Measurements from ENCODE around the gene ERGIC1. TPM values are rescaled to one million over a fixed set of nuclear protein-coding genes. Genes with fewer than 3 reads are reported as not detected.

ERGIC1 gene
- total and polyA plus RNA-seq, 2 of the 13 experiments (the other 11 are each of a cell fraction or from before 2014, with no cell fraction given), result 78.5 to 184 TPM

DNA sequence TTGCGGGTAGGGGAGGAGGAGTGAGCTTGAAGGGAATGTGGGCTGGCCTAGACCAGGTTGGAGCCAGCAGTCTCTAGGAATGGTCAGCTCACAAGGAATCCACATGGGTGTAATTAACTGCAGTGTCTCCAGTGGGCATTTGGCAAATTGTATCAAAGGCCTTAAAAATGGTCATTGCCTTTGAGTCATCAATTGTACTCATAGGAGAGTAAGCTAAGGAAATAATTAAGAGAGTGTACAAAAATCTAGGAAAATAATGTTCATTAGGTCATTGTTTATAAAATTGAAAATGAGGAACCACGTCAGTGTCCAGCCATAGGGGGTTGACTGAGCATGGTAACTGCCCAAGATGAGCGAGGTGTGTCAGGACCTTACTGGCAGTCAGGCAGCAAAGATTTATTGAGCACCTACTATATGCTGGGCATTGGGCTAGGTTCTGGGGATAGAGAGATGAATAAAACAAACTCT lies 95.4 kb downstream of the ERGIC1 start:
- intact Hi-C loops (cut with micrococcal nuclease; ENCODE audit: unreplicated experiment), result no loop called here
- Histone ChIP-seq H3K4me3 (replicated peaks in 1 of 3; ENCODE audit: insufficient read depth in 1 of 3, low read depth in 2 of 3, low read length in 3 of 3) (no peak overlapping the region), H3K27ac (ENCODE audit: extremely low read length, insufficient read depth, low read length) (no peak overlapping the region), H3K9me3 (ENCODE audit: low read length) (no peaks in the 10 kb centered on the region), H3K36me3 (replicated peaks in 1 of 2; ENCODE audit: control insufficient read depth in 1 of 2, insufficient read depth in 2 of 2, low read length in 2 of 2) (peaks cover 22 to 53% of the 10 kb centered on the region in 2 experiments), H3K4me2 (ENCODE audit: low read depth, low read length) (no peak overlapping the region), H4K20me1 (ENCODE audit: insufficient read depth, low read length) (no peaks in the 10 kb centered on the region), H3K4me1 (ENCODE audit: insufficient read depth, low read length) (no peaks in the 10 kb centered on the region), H3K27me3 (ENCODE audit: control insufficient read depth in 1 of 2, insufficient read depth in 2 of 2, low read length in 2 of 2) (no peaks in the 10 kb centered on the region), H3K9ac (ENCODE audit: insufficient read depth, low read depth, low read length) (no peak overlapping the region), H2AFZ (ENCODE audit: low read length) (no peak overlapping the region), H3K79me2 (ENCODE audit: insufficient read depth, low read length) (no peaks in the 10 kb centered on the region)
- ChIA-PET POLR2A (no interaction called here), CTCF (ENCODE audit: low intra/inter-chr PET ratio, low total read pairs) (no interaction called here)
- FAIRE-seq, result no peak
- ATAC-seq, result no peak
- DNase-seq (ENCODE audit: low spot score), result no peak
- TF ChIP-seq ZNF709 (CRISPR knock-in tag; IDR thresholded peaks at IDR 0.05), result no peak
- no peak for TF ChIP-seq ZNF17 (CRISPR knock-in tag; IDR thresholded peaks at IDR 0.05)
- TF ChIP-seq CHD4 (IDR thresholded peaks at IDR 0.05; ENCODE audit: borderline replicate concordance, low read length), result no peak
- TF ChIP-seq ZFP36L2 (CRISPR knock-in tag; IDR thresholded peaks at IDR 0.05), result no peak
- TF ChIP-seq ZNF335 (CRISPR knock-in tag; IDR thresholded peaks at IDR 0.05), result no peak
- no peak for TF ChIP-seq ZNF788 (CRISPR knock-in tag; IDR thresholded peaks at IDR 0.05; ENCODE audit: borderline replicate concordance)
- no peak for TF ChIP-seq ZNF569 (CRISPR knock-in tag; IDR thresholded peaks at IDR 0.05; ENCODE audit: borderline replicate concordance)
- TF ChIP-seq BRCA1 (CRISPR knock-in tag; IDR thresholded peaks at IDR 0.05), result no peak
- BruUV-seq (replicated peaks), result no TSS peak
- in situ Hi-C loops (cut with HindIII; ENCODE audit: extremely low pct_ligation_motif_present, low pct_unique_long_range_greater_than_20kb), result loop anchor here (10.0 kb wide), 1 partner anchor 455 kb away; no protein-coding TSS in a partner anchor
- WGBS (ENCODE audit: low lambda C conversion rate), result 97% methylated on average over 3 of the region's 3 CpGs

- Histone ChIP-seq H3K4me3 (replicated peaks in 1 of 3; ENCODE audit: insufficient read depth in 1 of 3, low read depth in 2 of 3, low read length in 3 of 3) (no peak overlapping the region), H3K4me1 (ENCODE audit: insufficient read depth, low read length) (no peaks in the 10 kb centered on the region), H3K27me3 (ENCODE audit: control insufficient read depth in 1 of 2, insufficient read depth in 2 of 2, low read length in 2 of 2) (no peaks in the 10 kb centered on the region), H4K20me1 (ENCODE audit: insufficient read depth, low read length) (no peaks in the 10 kb centered on the region), H3K9ac (ENCODE audit: insufficient read depth, low read depth, low read length) (no peak overlapping the region), H3K79me2 (ENCODE audit: insufficient read depth, low read length) (no peaks in the 10 kb centered on the region), H3K36me3 (replicated peaks in 1 of 2; ENCODE audit: control insufficient read depth in 1 of 2, insufficient read depth in 2 of 2, low read length in 2 of 2) (peaks cover 21 to 47% of the 10 kb centered on the region in 2 experiments), H3K27ac (ENCODE audit: extremely low read length, insufficient read depth, low read length) (no peak overlapping the region), H3K4me2 (ENCODE audit: low read depth, low read length) (no peak overlapping the region), H2AFZ (ENCODE audit: low read length) (no peak overlapping the region), H3K9me3 (ENCODE audit: low read length) (no peaks in the 10 kb centered on the region)
- POLR2A ChIA-PET, result no interaction called here
- CTCF ChIA-PET (ENCODE audit: low intra/inter-chr PET ratio, low total read pairs), result interaction anchor here (2.7 kb wide), 1 partner anchor 217 kb away, joined by 66 read pairs; no protein-coding TSS in a partner anchor
- ATAC-seq (no peak), FAIRE-seq (no peak), DNase-seq (ENCODE audit: low spot score) (no peak)
- 90% methylated on average over 9 of the region's 9 CpGs for WGBS (ENCODE audit: low lambda C conversion rate)
- intact Hi-C loops (cut with micrococcal nuclease; ENCODE audit: unreplicated experiment), result no loop called here
- in situ Hi-C loops (cut with HindIII; ENCODE audit: extremely low pct_ligation_motif_present, low pct_unique_long_range_greater_than_20kb), result no loop called here
- BruUV-seq (replicated peaks), result no TSS peak
- TF ChIP-seq, protein P1, sequence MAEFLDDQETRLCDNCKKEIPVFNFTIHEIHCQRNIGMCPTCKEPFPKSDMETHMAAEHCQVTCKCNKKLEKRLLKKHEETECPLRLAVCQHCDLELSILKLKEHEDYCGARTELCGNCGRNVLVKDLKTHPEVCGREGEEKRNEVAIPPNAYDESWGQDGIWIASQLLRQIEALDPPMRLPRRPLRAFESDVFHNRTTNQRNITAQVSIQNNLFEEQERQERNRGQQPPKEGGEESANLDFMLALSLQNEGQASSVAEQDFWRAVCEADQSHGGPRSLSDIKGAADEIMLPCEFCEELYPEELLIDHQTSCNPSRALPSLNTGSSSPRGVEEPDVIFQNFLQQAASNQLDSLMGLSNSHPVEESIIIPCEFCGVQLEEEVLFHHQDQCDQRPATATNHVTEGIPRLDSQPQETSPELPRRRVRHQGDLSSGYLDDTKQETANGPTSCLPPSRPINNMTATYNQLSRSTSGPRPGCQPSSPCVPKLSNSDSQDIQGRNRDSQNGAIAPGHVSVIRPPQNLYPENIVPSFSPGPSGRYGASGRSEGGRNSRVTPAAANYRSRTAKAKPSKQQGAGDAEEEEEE (CRISPR knock-in tag; IDR thresholded peaks at IDR 0.05; ENCODE audit: borderline replicate concordance), result no peak
- TF ChIP-seq SNAPC4 (CRISPR knock-in tag; IDR thresholded peaks at IDR 0.05) (no peak), ZNF598 (CRISPR knock-in tag; IDR thresholded peaks at IDR 0.05; ENCODE audit: borderline replicate concordance) (no peak)
Measured at GRCh38 chr5:172931001-172931536, 97.0 kb downstream of the ERGIC1 start.
